HG02938 (cell line): ENCODE data around the gene AGR3.

ENCODE experiments used
- ATAC-seq: cut with Tn5 transposase; IDR thresholded peaks from one replicate; pipeline ENCODE4 v1.9.1; 2021; ENCODE audit warnings: mild to moderate bottlenecking, moderate library complexity; ENCODE audit not compliant: unreplicated experiment

Gene AGR3

DNA sequence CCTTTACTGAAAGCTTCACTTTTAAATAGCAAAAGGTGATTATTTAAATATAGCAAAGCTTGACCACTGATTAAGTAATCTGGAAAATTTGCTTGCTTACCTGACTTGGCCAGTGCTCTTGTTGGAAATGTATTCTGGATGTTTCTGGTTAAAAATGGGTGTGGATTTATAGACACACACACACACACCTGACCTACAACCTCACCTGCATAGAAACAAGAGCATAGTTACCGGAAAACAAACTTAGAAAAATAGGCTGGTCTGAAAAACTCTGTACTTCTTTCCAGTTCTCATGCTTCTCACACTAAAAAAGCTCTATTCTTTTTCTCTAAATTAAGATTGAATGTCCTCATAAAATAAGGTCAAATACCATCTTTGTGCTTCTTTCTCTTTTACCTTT, at the start of gene AGR3:
AGR3 (minus strand) TSS at position 140 of the 400 bp plus-strand sequence. CDS start 3,365 bp downstream, outside the sequence.
- no peak for ATAC-seq

DNA sequence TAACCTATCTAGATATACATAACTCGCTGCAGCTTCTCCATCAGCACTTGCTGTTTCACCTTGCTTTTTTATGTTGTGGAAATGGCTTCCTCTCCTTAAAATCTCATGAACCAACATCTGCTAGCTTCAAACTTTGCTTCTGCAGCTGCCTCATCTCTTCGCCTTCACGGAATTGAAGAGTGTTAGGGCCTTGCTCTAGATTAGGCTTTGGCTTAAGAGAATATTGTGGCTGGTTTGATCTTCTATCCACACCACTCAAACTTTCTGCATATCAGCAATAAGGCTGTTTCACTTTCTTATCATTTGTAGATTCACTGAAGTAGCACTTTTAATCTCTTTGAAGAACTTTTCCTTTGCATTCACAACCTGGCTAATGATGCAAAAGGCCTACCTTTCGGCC, 49.2 kb upstream of the AGR3 start:
- no peak for ATAC-seq

DNA sequence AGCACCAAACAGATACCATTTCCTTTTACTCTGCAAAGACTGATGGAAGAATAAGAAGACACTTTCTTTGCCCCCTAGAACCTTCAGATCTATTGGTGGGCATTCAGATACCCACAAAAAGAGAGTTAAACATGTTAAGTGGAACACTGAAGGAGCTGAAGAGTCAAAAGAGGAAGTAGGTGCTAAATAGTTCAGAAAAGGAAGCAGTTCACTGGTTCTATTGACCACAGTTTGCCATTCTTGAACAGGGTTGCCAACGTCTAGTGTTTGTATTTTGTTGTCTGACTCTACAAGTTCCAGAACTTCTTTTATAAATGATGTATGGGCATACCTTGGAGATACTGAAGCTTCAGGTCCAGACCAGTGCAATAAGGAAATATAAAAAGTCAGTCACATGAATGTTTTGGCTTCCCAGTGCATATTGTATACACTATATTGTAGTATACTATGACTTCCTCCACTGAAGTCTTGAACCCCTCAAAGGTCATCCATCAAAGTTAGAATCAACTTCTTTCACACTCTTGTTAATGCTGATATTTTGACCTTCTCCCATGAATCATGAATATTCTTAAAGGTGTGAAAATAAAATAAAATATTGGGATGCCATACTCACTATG, 47.5 kb upstream of the AGR3 start:
- peak; percentile 90 for ATAC-seq

DNA sequence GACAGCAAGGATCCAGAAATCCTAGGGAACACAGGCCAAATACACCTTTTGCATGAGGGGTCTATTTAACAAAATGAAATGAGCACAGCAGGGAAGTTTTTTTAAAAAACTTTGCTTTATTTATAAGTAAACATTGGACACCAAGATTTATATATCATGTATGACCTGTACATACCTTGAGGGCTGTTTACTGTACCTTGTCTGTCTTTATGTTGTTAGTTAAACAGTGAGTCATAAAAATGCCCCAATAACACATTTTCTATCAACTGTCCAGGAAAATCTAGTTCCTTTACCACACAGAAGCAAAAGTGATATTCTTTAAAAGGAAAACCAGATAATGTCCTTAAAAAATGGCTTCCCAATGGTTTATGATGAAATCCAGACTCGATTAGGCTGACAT, 45.1 kb upstream of the AGR3 start:
- ATAC-seq: no peak

DNA sequence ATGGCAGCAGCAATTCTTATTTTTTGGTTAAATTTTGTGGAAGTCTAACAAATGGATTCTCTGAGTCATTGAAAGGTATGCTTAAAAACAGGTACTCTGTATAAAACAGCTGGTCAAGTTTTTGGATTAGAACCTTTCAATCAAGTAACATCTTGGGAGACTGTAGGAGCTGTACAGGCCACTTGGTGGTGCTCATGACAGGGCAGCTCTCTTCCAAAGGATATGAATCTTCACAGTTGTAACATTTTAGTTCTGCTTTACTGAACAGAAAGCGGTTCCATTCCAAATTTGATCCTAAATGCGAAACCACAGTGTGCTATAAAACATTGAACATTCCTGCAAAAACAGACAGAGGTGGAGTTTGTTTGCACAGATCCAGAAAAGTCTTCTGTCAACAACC, 44.5 kb upstream of the AGR3 start:
- ATAC-seq: peak; percentile 48

DNA sequence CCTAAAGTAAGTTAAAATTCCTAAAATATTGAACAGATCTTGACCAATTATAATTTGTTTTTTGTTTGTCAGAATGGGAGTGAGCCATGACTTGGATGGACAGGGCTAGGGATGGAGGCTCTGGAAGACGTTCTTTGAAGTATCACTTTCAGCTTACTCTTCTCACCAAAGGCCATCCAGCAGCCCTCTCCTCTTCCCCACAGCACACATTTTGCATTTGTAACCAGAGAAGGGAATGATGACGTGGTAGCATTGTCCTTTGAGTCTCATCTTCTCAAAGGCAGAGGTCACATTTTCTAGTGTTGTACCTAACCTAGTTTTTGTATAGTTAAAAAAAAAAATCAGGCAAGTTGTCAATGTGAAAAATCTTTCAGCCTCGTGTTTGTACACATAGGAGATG, 43.8 kb upstream of the AGR3 start:
- no peak for ATAC-seq

DNA sequence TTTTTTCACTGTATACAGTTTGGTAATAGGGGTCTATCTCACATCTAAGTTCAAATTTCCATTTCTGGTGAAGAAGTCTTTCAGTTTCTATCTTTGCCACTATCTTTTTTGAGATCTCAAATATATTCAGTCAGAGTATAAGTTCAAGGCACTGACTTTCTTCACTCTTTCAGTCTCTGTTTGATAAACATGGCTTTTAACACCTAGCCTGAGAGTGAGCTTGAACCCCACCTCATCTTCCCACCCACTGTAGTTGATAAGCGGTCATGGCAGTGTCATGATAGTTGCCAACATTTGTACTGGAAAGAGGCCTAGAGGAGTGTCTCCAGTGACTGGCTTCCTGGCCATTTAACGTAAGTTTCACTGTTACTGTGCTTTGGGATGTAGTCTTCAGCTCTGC, 41.2 kb upstream of the AGR3 start:
- ATAC-seq: no peak

DNA sequence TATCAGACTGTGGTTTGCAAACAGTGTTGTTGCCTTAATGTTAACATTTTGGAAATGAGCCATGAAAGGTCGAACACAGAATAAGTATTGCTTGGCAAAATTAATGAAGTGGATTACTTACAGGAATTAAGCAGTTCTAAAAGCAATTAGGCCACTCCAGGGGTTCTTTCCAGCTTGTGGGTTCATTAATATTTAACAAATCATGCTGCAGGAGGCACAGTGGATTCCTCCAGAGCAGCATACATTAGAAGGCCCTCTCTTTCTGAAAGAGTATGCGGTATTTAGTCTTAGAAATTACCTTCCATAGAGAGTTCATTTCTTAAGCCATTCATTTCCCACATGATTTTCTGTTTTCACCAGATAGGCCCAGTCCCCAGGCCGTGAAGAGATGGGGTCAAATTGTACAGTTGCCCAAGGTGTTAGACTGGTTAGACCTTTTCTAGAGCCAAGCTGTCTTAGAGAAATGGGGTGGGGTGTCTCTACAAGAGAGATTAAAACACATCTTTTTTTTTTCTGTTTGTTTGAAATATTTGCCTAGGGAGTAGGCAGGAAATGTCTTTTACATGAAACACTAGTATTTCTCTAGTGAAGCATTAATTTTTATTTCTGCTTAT, 40.0 kb upstream of the AGR3 start:
- no peak for ATAC-seq

DNA sequence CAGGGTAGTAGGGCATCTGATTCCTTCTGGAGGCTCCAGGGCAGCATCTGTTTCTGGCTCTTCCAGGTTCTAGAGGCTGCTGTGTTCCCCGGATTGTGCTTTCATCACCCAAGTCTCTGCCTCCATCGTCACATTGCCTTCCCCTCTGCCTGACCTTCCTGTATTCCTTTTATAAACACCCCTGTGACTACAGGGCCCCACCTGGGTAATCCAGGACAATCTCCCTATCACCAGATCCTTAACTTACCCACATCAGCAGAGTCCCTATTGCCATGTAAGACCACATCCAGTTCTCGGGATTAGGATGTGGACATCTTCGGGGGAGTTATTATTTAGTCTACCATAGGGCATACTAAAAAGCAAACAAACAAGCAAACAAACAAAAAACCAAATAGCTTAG, 39.4 kb upstream of the AGR3 start:
- no peak for ATAC-seq

DNA sequence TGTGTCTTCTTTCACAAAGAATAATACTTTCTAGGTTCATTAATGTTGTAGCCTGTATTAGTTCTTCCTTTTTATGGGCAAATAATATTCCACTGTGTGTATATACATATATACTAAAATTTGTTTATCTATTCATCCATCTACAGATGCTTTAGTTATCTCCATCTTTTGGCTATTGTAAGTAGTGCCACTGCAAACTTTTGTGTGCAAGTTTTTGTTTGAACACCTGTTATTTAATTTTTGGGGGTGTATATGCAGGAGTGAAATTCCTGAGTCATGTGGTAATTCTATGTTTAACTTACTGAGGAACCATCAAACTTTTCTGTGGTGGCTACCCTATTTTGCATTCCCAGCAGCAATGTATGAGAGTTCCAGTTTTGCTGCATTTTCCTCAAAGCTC, 37.7 kb upstream of the AGR3 start:
- no peak for ATAC-seq

DNA sequence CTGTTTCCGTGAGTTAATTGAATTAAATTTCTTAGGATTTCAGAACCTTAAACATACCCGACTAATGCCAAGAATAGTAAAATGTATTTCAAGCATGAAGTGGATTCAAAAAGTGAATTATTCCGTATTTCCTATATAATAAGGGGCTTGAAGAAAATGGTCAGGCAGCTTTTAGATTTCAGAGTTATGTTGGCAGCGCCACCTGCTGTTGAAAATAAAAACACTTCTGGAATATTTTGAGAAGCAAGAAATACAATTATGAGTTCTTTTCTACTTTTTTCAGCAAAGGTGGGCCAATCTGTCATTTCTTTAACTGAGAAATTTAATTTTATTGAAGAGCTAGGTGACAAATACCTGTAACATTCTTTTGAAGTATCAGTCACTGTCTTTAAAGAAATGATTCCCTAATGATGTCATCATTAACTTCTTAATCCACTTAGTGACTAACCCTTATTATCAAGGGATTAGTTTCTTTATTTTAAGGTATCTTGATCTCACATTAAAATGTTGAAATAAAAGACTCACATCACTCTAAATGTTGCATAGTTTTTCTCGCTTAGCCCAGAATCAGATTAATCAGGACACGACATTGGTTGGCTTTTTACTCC, 36.6 kb upstream of the AGR3 start:
- ATAC-seq: no peak

DNA sequence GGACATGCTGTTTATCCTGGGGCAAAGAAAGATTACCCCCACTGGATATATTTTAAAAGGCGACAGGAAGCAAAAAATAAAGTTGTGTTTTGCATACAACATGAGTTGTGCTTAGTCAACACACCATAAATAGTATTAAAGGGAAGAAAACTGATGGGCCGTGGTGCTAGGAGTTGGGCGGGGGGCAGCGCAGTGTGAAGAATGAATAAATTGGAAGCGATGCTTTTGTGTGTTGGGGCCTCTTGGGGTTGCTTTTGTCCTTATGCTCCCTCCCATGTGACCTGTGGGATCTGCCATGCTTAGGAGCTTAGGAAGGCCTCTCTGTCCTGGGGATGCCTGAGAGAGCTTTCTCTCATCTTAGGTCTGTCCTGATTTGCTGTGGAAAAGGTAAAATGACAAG, 35.0 kb upstream of the AGR3 start:
- no peak for ATAC-seq

DNA sequence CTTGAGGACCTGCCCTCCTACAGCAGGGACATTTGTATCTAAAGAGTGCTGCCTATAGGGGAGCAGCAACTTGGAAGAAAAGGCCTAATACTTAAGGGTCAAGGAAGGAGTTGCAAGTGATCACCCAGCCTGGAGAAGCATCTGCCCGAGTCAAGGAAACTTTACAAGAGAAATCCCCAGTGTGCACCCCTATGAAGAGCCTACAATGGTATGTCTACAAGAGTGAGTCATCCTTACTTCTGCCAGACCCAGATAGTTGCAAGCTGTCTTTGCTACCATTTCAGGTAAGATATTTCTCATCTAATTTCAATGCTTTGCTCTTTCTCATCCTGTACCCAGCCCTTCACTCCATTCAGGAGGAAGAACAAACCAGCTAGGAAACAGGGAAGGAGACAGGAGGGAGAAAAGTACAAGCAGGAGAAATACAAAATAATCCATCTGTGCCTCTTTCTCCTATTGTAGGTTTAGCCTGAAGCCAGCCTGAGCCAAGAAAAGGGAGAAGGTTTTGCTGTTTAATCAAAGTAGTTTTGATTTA, 34.4 kb upstream of the AGR3 start:
- no peak for ATAC-seq

DNA sequence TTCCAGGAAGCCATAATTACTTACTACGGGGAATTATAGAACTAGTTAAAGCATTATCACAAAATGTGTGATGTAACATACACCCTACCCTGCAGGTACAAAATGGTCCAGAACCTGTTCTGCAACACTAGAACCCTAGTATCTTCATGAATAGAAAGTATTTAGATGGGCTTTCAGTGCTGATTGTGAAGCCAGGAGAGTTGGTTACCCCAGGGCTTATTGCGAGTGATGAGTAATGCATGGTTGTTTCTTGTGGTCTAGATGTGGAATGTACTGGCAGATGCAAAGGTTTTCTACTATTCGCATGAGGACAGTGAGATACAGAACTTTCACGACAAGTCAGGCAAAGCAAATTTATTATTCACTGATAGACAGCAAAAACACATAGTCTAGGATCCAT, 33.6 kb upstream of the AGR3 start:
- ATAC-seq: no peak

DNA sequence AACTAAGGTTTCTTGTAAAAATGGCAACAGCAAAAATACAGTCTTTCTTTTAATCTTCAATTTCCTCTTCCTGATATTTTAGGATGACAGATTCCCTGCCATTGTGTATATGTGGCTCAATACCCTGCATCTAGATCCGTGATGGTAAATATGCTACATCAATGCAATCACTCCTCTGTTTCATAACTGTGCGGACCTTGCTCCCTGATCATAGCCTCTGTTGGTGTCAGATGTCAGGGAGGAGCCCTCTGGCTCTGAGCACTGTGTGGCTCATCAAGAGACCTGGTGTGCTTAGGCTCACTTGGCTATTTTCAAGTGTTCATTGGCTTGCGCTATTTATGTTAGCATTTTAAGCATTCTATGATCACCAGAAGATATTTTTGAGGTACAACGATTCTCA, 33.0 kb upstream of the AGR3 start:
- no peak for ATAC-seq

DNA sequence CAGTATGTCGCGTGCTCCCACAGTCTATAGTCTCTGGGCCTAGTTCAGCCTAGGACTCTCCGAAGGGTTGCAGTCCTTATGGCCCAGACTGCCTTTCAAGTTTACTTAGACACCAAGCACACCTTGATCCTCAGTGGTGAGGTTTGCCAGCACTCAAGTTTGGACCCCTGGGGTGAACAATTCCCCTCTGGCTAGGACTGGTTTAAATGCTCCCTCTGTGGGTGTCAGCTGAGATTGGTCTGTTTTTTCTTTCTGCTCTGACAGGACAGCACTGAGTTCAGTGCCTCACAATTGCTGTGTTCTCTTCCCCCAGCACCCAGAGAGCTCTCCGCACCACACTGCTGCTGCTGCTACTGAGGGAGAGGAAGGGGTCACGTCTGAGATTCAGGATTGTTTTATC, 31.9 kb upstream of the AGR3 start:
- no peak for ATAC-seq

DNA sequence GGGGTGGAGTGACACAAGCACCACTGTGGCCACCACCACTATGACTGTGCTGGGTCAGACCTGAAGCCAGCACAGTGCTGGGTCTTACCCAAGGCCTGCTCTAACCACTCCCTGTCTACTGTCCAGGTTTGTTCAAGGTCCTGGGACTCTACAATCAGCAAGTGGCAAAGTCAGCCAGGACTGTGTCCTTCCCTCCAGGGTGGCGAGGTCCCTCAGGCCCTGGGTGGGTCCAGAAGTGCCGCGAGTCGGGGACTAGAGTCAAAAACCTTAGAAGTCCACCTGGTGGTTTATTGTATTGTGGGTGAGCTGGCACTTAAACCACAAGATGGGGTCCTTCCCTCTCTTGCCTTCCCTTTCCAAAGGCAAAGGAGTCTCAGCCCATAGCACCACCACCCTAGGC, 30.8 kb upstream of the AGR3 start:
- no peak for ATAC-seq

DNA sequence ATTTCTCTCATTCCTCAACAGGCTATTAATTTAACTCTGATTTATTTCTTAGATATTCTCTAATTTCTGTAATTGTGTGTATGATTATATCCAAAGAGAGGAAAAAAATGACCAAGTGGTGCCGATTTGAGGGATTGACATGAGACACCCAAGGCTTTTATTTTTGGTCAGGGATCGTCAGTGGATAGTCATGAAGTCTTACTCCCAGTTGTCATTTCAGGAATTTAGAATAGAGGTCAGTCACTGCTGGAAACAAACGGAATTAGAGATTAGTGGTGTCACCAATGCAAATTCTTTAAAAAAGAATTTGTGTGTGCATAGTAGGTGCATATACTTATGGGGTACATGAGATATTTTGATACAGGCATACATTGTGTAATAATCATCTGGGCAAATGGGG, 26.8 kb upstream of the AGR3 start:
- ATAC-seq: no peak

DNA sequence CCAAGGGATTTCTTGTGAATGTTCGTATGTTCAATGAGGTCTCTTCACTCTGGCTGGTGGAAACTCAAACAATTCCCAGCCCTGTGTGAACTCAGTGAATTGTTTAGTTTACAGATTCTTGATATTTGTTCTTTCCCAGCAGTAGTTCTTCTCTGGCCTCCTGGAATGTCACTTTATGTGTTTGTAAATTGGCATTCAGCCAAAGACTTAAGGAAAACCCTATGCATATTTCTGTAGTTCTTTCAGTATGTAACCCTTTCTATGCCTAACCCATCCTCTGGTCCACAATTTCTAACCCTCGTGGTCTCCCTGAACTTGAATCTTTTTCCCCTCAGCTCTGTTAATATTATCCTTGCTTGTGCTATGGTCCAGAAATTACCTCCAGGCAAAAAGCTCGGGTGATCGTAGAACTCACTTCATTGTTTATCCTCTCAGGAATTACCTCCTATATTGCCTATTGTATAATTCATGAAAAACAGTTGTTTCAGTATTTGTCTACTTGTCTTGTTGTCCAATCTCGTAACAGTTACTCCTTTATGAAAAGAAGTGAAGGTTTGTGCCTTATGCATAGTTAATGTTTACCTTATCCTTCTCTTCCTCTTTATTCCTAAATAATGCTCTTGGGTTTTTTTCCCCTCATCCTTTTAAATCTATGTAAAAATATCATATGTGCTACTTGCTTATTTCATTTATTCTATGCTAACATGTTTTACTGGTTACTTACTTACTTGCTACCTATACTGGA, 23.7 kb upstream of the AGR3 start:
- ATAC-seq: no peak

DNA sequence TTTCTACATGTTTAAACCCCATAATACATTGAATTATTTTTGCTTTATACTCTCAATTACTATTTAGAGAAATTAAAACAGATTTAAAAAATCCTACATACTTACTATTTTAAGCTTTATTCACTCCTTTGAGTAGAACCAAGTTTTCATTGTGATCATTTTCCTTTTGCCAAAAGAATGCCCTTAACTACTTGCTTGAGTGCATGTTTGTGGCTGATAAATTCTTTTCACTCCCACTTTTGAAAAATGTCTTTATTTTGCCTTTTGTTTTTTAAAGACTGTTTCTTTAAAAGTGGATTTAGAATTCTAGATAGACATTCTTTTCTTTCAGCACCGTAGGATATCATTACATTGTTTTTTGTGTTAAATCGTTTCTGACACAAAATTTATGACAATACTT, 22.3 kb upstream of the AGR3 start:
- no peak for ATAC-seq

DNA sequence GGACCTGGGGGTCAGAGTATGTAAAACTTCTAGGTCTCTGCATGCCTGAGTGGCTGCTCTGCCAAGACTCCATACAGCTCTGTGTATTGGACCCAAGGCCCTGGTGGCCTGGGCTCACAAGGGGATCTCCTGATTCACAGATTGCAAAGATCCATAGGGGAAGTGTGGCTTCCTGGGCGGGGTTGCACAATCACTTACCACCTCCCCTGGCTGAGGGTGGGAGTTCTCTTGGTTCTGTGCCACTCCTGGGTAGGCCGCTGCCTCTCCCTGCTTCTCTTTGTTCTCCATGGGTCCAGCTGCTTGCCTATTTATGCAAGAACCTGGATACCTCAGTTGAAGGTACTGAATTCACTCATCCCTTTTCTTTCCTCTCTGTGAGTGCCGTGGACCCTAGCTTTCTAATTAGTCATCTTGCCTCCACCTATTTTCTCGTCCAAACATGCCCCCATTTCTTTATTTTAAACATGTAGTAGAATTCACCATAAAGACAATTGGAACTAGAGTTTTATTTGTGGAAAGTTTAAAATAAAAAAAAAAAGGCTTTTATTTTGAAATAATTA, 18.5 kb upstream of the AGR3 start:
- ATAC-seq: no peak
